NCI-H2029 (cell line): ENCODE data around the gene DNAJC21.
"Not testable (repeated sequence)": the region's sequence is repeated elsewhere in the genome, so short reads cannot be mapped to it uniquely, and the experiment has no call there.

Experiments used
- DNase-seq: peaks from one replicate; lab custom pipeline; 2025; lab: John Stamatoyannopoulos, UW

The DNAJC21 gene

DNA sequence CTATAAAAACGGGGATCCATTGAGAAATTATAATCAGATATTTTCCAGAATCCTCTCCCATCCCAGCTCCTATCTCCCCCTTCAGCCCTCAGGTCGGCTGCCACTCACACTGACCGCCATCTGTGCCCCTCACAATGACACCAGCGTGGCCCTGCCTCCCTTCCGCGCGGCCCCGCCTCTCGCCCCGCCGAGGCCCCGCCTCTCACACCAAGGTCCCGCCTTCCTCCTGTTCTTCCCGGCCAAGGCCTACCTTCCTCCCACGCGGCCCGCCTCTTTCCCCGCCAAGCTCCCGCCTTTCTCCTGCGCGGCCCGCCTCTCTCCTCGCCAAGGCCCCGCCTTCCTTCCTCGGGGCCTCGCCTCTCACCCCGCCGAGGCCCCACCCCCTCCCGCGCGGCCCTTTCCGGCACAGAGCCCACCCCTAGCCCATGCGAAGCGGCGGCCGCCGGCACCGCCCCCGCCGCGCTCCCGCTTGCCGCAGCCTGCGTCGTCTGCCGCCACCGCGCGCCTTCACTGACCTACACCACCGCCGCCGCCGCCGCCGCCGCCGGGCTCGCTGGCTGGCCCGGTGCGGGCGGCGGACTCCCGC lies at the start of gene DNAJC21:
DNAJC21 (plus strand) TSS at position 426 of the 586 bp plus-strand sequence. CDS start 261 bp downstream, outside the sequence.
- peak; percentile 98 for DNase-seq

DNA sequence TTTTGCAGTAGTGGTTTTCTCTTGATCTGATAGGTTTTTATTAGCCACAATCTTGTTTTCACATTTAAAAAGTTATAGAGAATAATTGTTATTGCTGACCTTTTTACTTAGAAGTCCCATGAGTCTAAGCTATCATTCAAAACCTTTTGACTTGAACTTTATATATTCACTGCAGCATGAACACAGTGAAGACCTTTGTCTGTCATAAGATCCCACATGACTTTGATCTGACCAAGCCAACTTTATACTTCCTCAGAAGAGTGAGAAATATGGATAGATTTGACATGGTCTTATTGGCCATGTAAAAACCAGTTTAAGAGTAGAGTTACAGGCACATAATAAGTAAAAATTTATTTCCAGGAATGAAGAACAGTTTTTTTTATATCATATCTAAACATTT lies 48.1 kb upstream of the DNAJC21 start:
- no peak for DNase-seq

DNA sequence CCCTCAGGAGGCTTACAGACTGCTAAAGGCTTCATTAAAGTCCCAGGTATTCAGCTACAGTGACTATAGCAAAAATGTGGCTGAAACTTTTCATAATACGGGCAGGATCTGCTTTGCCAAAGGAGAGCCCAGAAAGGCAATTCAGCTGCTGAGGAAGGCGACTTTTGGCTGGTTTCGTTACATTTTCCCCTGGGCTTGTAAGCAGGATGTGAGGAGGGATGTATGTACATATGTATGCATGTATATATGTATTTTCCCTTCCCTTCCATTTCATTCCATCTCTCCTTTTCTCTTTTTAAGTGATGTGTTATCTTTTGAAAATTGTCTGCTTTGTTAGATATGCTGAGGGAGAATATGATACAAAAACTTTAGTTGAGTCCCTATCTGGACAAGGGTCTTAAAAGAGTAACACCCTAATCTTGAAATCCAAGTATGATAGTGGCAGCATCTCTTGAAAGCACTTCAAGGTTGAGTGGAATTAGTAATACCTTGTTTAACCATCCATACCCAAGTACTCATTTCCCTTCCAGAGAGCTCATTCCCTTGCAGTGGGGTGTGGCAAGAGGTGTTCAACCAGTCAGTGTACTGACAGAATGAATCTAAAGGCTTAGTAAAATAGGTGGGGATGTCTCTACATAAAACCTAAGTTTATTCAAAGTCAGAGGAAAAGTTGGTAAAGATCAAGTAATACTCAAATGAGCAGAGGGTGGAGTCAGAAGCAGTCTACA lies 42.8 kb upstream of the DNAJC21 start:
- no peak for DNase-seq

DNA sequence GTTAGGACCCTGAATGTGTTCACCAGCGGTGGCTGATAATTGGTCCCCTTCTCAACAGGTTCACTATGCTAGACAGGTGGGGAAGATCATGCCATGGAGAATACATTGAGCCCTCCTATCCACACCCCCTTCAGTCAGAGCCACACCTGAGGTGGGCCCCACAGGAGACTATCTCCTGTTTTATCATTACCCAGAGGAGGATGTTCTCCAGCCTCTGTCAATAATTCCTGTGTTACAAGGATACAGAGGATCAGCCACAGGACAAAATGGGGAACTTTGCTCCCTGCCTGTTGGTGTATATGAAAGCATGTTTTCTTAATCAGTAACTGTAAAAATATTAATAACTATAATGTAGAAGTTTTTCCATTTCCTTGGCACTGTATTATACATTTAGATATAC lies 40.0 kb upstream of the DNAJC21 start:
- DNase-seq: no peak

DNA sequence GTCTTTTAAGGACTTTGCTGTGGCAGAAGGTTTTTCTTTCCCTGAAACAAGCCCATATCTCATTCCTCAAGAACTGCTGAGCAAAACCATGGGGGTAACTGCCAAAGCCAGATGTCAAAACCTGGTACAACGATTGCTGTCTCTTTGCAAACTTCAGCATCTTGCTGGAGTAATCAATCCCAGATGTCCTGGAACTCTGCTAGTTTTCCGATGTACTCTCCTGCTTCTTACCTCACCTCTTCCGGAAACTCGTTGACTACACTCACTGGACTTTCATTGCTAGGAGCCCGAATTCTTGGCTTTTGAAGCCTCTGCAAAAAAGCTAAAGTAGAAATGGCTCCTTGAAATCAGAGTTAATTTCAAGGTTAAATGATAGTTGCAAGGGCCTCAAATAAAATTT lies 37.4 kb upstream of the DNAJC21 start:
- DNase-seq: no peak

DNA sequence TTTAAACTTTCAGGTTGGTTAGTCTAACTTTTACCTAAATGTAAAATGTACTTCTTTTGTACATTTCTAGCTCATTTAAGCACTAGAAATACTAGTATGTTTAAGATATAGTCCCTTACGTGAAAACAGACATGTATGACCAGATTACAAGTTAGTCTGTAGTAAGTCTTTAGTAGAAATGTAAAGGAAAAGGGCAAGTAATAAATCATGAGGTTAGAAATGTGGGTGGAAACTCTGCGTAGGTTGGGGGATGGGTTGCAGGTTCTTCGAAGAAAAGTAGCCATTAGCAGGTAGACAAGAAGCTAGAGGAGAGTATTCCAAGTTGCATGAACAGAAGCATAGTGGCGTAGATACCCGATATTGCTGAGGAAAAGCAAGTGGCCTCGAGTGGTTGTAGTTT lies 36.9 kb upstream of the DNAJC21 start:
- DNase-seq: no peak

DNA sequence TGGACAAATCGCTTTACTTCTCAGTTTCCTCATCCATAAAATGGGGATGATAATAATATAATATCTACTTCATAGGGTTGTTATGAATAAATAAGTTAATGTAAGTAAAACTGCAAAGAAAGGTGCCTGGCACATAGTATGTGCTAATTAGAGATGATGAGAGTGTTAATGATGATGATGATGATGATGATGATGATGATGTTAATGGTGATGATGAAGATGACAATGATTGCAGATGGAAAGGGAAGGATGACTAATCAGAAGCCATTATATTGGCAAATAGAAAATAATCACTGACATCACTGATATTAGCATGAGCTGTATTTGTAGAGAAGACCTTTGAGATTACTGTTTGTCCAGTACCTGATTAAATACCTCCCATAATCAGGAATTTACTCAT lies 34.6 kb upstream of the DNAJC21 start:
- DNase-seq: no peak

DNA sequence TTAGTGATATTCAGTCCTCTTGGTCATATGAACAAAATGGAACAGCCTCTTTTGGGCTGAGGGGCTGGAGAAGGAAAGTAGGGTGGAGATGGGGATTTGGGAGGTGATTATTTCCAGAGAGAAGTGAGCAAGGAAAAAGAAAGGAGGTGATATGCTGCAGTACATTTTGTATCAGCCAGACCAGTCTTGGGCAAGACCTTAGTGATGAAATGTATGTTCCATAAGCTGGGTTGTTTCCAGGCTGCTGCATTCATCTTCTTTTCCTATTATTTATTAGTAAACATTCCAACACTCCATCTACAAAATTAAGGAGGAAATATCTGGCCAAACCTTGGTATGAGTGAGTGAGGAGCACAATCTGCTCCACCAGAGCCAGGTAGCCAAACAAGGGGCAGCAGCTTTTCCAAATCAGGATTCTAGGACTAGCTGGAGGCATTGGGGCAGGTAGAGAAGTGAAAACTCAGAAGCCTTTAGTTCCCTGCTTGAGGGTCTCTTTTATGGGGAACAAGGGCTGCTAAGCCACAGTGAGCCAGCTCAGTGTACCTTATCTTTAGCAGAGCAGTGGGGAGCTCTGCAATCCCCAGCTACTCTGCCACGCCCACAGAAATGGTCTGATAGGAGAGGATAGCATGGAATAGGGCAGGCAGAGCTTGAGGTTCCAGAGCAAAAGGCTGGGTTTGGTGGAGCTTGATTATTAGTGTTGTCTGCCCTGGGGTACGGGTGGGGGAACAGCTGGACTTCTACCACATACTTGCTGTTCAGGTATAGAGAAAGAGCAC lies 33.5 kb upstream of the DNAJC21 start:
- DNase-seq: no peak

DNA sequence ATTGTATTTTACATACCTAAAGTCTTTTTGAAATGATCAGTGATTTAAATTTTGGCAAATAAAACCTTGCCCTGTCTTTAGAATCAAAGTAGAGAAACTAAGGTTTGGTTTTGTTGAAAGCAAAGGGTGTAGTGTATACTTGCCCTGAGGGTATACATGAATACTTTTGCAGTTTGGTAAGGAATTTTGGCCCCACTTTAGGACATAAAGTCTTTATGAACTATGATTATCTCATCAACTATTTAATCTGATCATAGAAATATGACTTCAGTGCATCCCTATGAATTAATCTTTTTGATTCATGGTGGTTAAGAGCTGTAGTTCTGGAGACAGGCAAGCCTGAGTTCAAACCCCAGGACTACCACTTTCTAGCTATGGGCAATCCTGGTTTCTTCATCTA lies 31.7 kb upstream of the DNAJC21 start:
- DNase-seq: no peak

DNA sequence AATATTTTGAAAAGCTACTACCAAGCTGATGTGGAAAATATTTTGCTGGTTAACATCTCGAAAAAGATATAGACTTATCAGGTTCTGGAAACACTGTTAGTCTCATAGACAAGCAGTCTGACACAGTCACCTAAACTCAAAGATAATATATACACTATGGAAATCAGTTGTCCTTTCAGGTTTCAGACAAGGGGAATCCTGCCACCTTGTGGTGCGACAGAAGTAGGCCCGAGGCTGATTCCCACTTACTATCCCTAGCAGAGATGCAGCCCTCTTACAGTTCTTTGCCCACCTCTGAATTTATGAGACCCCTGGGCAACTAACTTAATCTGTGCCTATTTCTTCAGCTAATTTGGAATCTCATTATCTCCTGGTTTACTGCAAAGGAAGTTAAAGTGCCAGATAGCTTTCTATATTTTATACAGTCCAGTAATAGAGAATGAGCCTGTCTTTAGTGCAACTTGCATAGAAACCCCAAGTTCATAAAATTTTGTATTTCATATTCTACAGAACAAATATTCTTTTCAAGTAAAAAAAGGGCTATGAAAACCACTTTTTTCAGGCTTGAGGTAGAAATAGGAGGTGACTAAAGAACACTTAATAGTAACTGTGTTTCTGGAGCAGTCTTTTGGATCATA lies 31.0 kb upstream of the DNAJC21 start:
- peak; percentile 67 for DNase-seq

DNA sequence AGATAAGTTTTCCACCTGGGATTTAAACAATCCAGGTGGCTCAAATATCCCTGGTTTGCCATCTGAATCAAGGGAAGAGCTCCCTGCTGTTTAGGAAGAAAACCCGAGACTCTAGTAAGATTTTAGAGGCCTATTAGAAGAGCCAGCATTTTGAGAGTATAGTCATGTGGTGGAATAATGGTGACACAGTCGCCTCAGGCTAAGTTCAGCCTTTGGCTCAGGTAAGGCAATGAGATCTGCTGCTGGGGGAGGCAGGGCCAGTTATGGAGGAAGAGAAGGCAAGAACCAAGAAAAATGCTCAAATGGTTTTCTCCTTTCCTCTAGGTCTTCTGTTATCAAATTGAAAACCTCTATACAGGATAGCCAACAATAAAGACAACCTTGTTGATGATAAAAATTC lies 30.3 kb upstream of the DNAJC21 start:
- no peak for DNase-seq

DNA sequence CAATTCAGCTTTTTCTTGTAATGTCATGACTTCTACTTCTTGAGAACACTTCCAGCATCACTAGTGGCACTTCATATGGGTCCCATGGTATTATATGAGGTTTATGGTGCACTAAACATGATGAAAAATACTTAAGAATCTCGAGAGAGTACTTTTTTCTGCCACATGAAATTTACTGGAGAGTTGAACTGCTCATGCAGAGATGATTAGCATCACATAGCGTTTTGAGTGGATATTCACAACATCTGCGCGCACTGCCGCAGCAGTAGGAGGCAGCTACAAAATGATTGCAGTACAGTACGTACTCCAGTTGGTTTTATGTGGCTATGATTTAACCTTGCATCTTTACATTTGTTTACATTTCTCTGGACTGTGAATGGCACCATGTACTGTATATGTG lies 28.7 kb upstream of the DNAJC21 start:
- no peak for DNase-seq

DNA sequence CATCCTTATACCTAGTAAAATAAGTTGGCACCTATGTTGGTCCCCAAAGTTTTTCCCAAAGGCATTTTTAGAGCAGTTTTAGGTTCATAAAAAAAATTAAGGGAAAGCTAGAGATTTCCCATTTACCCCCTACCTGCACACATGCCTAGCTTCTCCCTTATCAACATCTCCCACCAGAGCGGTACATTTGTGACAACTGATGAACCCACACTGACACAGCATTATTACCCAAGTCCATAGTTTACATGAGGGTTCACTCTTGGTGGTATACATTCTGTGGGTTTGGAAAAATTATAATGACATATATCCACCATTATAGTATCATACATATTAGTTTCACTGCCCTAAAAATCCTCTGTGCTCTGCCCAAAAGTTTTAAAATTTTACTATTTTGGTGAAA lies 26.1 kb upstream of the DNAJC21 start:
- DNase-seq: no peak

DNA sequence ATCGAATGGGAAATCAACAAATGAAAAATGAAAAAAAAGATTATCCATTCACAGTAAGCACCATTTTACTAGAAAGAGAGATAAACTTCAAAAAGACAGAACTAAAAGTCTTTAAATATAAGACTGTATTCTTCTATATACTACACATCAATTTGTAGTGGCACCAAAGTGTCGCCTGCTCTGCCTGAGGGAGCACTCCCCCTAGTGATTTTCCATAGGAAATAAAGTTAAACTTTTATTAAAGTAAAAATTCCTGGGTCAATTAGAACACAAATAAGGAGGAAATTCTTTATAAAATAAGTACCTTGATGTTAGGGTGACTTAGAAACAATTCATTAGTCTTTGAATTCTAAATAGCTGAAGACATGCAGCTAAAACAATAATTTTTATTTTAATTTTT lies 23.8 kb upstream of the DNAJC21 start:
- no peak for DNase-seq

DNA sequence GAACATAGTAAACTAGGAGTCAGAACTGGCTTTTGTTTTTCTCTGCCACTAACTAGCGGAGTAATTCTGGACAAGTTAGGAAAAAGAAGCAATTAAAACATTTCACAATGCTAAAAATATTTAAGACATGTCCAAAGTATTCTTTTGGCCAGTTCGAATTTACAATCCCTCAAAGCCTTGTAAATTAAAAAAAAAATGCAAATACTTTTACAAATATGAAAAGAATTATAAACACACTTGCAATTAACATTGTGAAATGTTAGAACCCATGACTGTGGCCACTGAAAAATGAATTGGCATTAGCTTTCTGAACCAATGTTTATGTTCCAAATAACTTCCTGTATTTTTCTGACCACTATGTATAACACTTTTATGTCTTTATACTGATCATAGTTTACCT lies 16.3 kb upstream of the DNAJC21 start:
- DNase-seq: no peak

DNA sequence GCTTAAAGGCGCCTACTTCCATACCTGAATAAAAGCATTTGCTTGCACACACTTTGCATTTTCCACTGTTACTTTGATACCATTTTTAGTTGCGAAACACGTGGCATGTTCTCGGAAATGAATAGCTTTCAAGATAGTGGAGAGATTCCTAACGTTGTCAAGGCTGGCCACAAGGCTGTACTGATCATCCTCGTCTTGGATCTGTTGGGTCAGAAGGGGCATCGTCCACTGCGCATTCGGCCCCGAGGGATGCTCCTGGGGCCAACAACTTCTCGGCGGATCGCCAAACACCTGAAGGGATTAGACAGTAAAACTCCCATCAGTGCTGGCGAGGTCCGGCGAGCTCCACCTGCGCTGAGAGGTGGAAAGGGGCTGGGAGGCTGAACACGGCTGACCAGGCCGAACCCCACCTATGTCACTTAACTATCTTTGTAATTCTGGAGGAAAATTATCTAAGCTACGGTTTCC lies 14.7 kb upstream of the DNAJC21 start:
- no peak for DNase-seq

DNA sequence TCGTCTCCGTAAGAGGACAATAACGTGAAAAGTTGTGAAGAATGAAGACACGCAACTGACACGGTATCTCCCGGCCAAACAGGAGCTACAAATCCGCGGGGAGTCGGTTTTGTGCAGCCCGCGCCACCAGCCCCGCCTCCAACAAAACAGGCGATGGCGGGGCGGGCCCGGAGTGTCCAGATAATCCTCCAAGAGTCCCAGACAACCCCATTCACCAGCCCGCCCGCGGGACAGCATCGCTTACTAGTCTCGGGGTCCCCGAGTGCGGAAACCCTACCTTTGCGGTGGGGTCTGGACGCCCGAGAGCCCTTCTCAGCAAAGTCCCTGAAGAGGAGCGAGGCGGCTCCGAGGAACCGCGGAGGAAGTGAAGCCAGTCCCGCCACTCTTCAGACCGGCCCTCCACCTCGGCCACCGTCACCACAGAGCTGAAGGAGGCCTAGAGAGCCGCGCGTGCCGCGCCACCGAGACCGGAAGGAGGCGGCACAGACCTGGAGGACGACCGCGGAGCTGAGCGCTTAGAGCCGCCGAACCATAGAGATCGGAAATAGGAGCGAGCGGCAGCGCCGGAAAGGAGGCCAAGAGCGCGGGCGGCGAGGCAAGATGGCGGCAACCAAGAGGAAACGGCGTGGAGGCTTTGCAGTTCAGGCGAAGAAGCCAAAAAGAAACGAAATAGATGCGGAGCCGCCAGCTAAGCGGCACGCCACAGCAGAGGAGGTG lies 14.1 kb upstream of the DNAJC21 start, which contains the start of the genes BRIX1 and RAD1:
BRIX1 (plus strand) TSS at position 573 of the 717 bp plus-strand sequence; CDS start at position 601, 28 bp downstream.
RAD1 (minus strand) TSS at position 366 of the 717 bp plus-strand sequence. CDS start 612 bp downstream, outside the sequence.
- peak; percentile 96 for DNase-seq

DNA sequence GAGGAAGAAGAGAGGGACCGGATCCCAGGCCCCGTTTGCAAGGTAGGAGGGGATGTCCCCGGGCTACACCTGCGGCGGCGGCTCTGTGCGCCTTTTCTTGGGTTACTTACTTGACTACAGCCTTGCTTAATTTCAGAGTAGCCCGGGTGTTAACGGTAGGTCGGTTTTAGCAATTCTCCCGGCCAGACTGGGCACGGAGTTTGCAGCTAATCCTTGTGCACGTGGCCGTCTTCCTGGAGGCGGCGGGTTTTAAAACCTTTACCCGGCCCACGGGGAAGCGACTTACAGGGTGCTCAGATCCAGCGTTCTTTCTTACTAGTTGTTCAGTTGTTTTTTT lies 13.5 kb upstream of the DNAJC21 start:
- DNase-seq: no peak

DNA sequence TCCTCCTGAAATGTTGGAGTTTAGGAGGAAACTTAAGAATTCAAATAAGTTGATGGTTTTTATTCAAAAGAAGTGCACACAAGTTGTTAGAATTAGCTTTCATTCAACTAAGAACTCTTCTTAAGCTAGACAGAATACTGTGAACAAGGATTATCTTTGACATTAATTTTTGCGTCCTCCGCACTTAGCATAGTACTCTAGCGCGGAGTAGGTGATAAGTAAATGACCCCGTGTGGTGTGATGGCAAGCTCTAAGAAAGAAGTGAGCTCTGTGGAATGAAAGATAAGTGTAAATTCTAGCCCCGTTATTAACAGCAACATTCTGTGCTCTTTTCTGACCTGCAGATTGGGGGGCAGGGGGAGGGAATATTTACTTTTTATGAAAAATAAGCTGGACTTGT lies 12.8 kb upstream of the DNAJC21 start:
- no peak for DNase-seq

DNA sequence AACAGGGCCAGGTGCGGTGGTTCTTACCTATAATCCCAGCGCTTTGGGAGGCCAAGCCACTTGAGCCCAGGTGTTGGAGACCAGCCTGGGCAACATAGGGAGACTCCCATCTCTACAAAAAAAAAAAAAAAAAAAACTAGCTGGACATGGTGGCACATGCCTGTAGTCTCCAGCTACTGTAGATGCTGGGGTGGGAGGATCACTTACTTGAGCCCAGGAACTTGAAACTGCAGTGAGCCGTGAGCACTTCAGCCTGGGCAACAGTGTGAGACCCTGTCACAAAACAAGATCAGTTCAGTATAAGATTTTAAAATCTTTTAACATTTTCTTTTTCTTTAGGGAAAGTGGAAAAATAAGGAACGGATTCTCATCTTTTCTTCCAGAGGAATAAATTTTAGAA lies 11.3 kb upstream of the DNAJC21 start:
- DNase-seq: no peak

DNA sequence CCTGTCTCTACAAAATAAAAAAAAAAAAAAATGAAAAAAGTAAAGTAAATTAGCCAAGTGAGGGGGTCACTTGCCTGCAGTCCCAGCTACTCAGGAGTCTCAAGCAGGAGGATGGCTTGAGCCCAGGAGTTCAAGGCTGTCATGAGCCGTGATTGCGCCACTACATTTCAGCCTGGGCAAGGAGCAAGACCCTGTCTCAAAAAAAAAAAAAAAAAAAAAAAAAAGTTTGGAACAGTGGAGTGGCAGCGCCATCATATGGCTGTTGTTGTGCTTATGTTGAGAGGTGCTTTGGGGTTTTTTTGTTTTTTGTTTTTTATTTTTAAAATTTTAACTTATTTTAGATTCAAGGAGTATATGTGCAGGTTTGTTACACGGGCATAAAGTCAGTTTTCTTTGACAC lies 10.3 kb upstream of the DNAJC21 start:
- no peak for DNase-seq

DNA sequence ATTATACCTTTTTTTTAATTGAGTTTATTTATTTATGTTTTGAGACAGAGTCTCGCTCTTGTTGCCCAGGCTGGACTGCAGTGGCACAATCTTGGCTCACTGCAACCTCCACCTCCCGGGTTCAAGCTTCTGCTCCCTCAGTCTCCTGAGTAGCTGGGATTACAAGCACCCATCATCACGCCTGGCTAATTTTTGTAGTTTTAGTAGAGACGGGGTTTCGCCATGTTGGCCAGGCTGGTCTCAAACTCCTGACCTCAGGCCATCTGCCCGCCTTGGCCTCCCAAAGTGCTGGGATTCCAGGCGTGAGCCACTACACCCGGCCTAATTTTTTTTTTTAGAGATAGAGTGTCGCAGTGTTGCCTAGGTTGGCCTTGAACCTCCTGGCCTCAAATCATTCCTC lies 6.1 kb upstream of the DNAJC21 start:
- not testable (repeated sequence) for DNase-seq
